Measurements from ENCODE around the gene GIMAP8. TPM values are rescaled to one million over a fixed set of nuclear protein-coding genes. Genes with fewer than 3 reads are reported as not detected.
"Not testable (repeated sequence)": the region's sequence is repeated elsewhere in the genome, so short reads cannot be mapped to it uniquely, and the experiment has no call there.

The GIMAP8 gene
- total RNA-seq, 1 experiment from 2014 or later, result not detected

- no peak for DNase-seq (ENCODE audit: low read depth in 1 of 2, low spot score in 2 of 2)
- Histone ChIP-seq H3K27me3 (replicated peaks) (peaks cover 9% of the 10 kb centered on the region; the same call in 1 of the 2 replicates), H3K36me3 (no peaks in the 10 kb centered on the region), H3K9me3 (replicated peaks) (no peaks in the 10 kb centered on the region), H3K4me3 (no peak overlapping the region), H3K27ac (no peak overlapping the region), H3K4me1 (replicated peaks) (no peaks in the 10 kb centered on the region)
Observed at GRCh38 chr7:150476285-150476684, 25.9 kb downstream of the GIMAP8 start.

GRCh38 chr7:150476819-150477631, 26.6 kb downstream of the GIMAP8 start:
- peaks cover 9% of the 10 kb centered on the region; the same call in 1 of the 2 replicates for H3K27me3 ChIP-seq (replicated peaks)
- no peaks in the 10 kb centered on the region for H3K36me3 ChIP-seq
- no peak overlapping the region for H3K4me3 ChIP-seq
- DNase-seq (ENCODE audit: low read depth in 1 of 2, low spot score in 2 of 2), result no peak
- H3K9me3 ChIP-seq (replicated peaks), result no peaks in the 10 kb centered on the region
- no peaks in the 10 kb centered on the region for H3K4me1 ChIP-seq (replicated peaks)
- no peak overlapping the region for H3K27ac ChIP-seq

- Histone ChIP-seq H3K27ac (no peak overlapping the region), H3K4me3 (no peak overlapping the region), H3K36me3 (no peaks in the 10 kb centered on the region), H3K9me3 (replicated peaks) (no peaks in the 10 kb centered on the region), H3K4me1 (replicated peaks) (no peaks in the 10 kb centered on the region), H3K27me3 (replicated peaks) (peaks cover 9% of the 10 kb centered on the region; the same call in 1 of the 2 replicates)
- no peak for DNase-seq (ENCODE audit: low read depth in 1 of 2, low spot score in 2 of 2)
Observed at GRCh38 chr7:150479023-150479716, 28.7 kb downstream of the GIMAP8 start.

- Histone ChIP-seq H3K27ac (no peak overlapping the region), H3K4me1 (replicated peaks) (no peaks in the 10 kb centered on the region), H3K9me3 (replicated peaks) (no peaks in the 10 kb centered on the region), H3K36me3 (no peaks in the 10 kb centered on the region), H3K4me3 (no peak overlapping the region), H3K27me3 (replicated peaks) (peaks cover 7% of the 10 kb centered on the region; the same call in 1 of the 2 replicates)
- DNase-seq (ENCODE audit: low read depth in 1 of 2, low spot score in 2 of 2), result no peak
Observed at GRCh38 chr7:150481186-150481920, 30.9 kb downstream of the GIMAP8 start.

- 0 out of 2 replicates have a peak, but pooled peaks cover 4% of the 10 kb centered on the region for H3K27me3 ChIP-seq (replicated peaks)
- no peak for DNase-seq (ENCODE audit: low read depth in 1 of 2, low spot score in 2 of 2)
- H3K4me3 ChIP-seq, result no peak overlapping the region
- H3K4me1 ChIP-seq (replicated peaks), result no peaks in the 10 kb centered on the region
- H3K27ac ChIP-seq, result no peak overlapping the region
- H3K9me3 ChIP-seq (replicated peaks), result no peaks in the 10 kb centered on the region
- no peaks in the 10 kb centered on the region for H3K36me3 ChIP-seq
Observed at GRCh38 chr7:150481922-150482321, 31.5 kb downstream of the GIMAP8 start.

- not testable (repeated sequence) for DNase-seq (ENCODE audit: low read depth in 1 of 2, low spot score in 2 of 2); H3K9me3 ChIP-seq (replicated peaks); H3K27me3 ChIP-seq (replicated peaks); H3K27ac ChIP-seq; H3K4me3 ChIP-seq; H3K36me3 ChIP-seq; H3K4me1 ChIP-seq (replicated peaks)
Observed at GRCh38 chr7:150483514-150483913, 33.1 kb downstream of the GIMAP8 start.

GRCh38 chr7:150484071-150484470, 33.6 kb downstream of the GIMAP8 start:
- not testable (repeated sequence) for H3K36me3 ChIP-seq; DNase-seq (ENCODE audit: low read depth in 1 of 2, low spot score in 2 of 2); H3K27me3 ChIP-seq (replicated peaks); H3K4me3 ChIP-seq; H3K4me1 ChIP-seq (replicated peaks); H3K27ac ChIP-seq; H3K9me3 ChIP-seq (replicated peaks)

- Histone ChIP-seq H3K27ac (no peak overlapping the region), H3K27me3 (replicated peaks) (no peaks in the 10 kb centered on the region), H3K4me1 (replicated peaks) (no peaks in the 10 kb centered on the region), H3K36me3 (no peaks in the 10 kb centered on the region), H3K4me3 (no peak overlapping the region), H3K9me3 (replicated peaks) (no peaks in the 10 kb centered on the region)
- DNase-seq (ENCODE audit: low read depth in 1 of 2, low spot score in 2 of 2), result no peak
Observed at GRCh38 chr7:150487625-150488024, 37.2 kb downstream of the GIMAP8 start.

- no peaks in the 10 kb centered on the region for H3K27me3 ChIP-seq (replicated peaks)
- H3K36me3 ChIP-seq, result no peaks in the 10 kb centered on the region
- no peak for DNase-seq (ENCODE audit: low read depth in 1 of 2, low spot score in 2 of 2)
Observed at GRCh38 chr7:150489782-150490181, 39.4 kb downstream of the GIMAP8 start.

GRCh38 chr7:150493442-150493841, 43.0 kb downstream of the GIMAP8 start:
- not testable (repeated sequence) for H3K27ac ChIP-seq; H3K9me3 ChIP-seq (replicated peaks); H3K27me3 ChIP-seq (replicated peaks); H3K4me3 ChIP-seq; DNase-seq (ENCODE audit: low read depth in 1 of 2, low spot score in 2 of 2); H3K4me1 ChIP-seq (replicated peaks); H3K36me3 ChIP-seq

More at GRCh38 chr7:150489782-150490181, 39.4 kb downstream of the GIMAP8 start:
- Histone ChIP-seq H3K4me3 (no peak overlapping the region), H3K4me1 (replicated peaks) (no peaks in the 10 kb centered on the region), H3K27ac (no peak overlapping the region), H3K9me3 (replicated peaks) (no peaks in the 10 kb centered on the region)

- no peak for DNase-seq (ENCODE audit: low read depth in 1 of 2, low spot score in 2 of 2)
- no peaks in the 10 kb centered on the region for H3K36me3 ChIP-seq
- no peaks in the 10 kb centered on the region for H3K27me3 ChIP-seq (replicated peaks)
- H3K27ac ChIP-seq, result no peak overlapping the region
- no peak overlapping the region for H3K4me3 ChIP-seq
- H3K4me1 ChIP-seq (replicated peaks), result no peaks in the 10 kb centered on the region
- H3K9me3 ChIP-seq (replicated peaks), result no peaks in the 10 kb centered on the region
Observed at GRCh38 chr7:150502519-150502918, 52.1 kb downstream of the GIMAP8 start.

- Histone ChIP-seq H3K27me3 (replicated peaks) (no peaks in the 10 kb centered on the region), H3K4me3 (no peak overlapping the region), H3K27ac (no peak overlapping the region), H3K9me3 (replicated peaks) (no peaks in the 10 kb centered on the region), H3K36me3 (no peaks in the 10 kb centered on the region), H3K4me1 (replicated peaks) (no peaks in the 10 kb centered on the region)
- DNase-seq (ENCODE audit: low read depth in 1 of 2, low spot score in 2 of 2), result no peak
Observed at GRCh38 chr7:150503155-150503554, 52.7 kb downstream of the GIMAP8 start.

GRCh38 chr7:150503581-150503980, 53.2 kb downstream of the GIMAP8 start:
- Histone ChIP-seq H3K9me3 (replicated peaks) (no peaks in the 10 kb centered on the region), H3K27me3 (replicated peaks) (no peaks in the 10 kb centered on the region), H3K4me1 (replicated peaks) (no peaks in the 10 kb centered on the region), H3K27ac (no peak overlapping the region), H3K36me3 (no peaks in the 10 kb centered on the region), H3K4me3 (no peak overlapping the region)
- no peak for DNase-seq (ENCODE audit: low read depth in 1 of 2, low spot score in 2 of 2)

All from SJSA1 (cell line).